HG03354 (cell line): ENCODE measurements around the gene NRXN3.

Source experiments
- ATAC-seq: cut with Tn5 transposase; IDR thresholded peaks from one replicate; pipeline ENCODE4 v1.9.1; 2021; ENCODE audit warnings: mild to moderate bottlenecking; ENCODE audit not compliant: unreplicated experiment, poor library complexity, severe bottlenecking

Gene NRXN3

DNA sequence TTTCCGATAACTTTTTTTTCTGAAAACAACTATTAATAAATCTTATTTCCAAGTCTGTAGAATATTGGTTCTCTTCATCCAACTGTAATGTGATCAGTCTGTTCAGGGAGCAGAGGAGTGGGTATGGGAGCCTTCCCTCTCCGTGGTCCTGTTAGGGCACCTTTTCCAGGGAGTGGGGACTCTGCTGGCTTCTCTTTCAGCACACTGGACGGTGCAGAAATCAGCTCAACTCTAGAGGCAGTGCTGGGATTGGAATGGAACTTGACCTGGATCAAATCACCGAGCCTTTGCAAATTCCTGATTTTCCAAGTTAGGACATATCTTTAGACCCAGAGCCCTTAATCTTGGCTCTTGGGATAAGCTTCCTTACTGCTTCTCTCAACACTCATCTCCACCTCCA is 1410.7 kb downstream of the NRXN3 start:
- no peak for ATAC-seq

DNA sequence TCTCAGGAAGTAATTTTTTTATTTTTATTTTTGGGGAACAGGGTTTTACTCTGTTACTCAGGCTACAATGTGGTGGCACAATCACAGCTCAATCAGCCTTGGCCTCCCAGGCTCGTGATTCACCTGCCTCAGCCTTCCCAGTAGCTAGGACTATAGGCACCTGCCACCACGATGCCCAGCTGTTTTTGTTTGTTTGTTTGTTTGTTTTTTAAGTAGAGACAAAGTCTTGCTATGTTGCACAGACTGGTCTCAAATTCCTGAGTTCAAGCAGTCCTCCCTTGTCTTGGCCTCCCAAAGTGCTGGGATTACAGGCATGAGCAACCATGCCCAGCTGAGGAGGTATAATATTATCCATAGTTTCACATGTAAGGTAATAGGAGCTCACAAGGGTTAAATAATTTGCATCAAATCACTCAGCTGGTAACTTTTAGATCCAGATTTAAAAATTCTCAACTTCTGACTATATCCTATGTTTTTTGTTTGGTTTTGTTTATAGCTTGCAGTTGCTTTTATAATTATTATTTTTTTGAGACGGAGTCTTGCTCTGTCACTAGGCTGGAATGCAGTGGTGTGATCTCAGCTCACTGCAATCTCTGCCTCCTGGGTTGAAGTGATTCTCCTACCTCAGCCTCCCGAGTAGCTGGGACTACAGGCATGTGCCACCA is 1411.9 kb downstream of the NRXN3 start:
- ATAC-seq: no peak

GRCh38 chr14:79583738-79584408 is 1413.7 kb downstream of the NRXN3 start:
- ATAC-seq: no peak

DNA sequence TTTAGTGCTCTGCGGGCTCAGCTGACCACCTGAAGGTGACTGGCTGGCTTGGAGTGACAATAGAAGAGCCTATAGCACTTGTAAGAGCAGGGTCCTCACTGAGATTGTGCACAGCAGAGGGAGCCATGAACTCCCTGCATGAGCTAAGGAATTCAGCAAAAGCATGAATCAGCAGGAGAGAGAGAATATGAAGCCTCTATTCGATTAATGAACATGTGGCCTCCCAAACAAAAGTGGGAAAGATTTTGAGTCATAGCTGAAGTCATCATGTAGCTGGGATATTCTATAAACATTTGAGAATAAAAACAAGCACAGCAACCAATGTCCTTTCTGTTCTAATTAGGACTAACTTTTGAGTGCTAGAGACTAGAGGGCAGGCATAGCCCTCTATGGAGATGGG is 1414.5 kb downstream of the NRXN3 start:
- ATAC-seq: no peak

- ATAC-seq: no peak
Measured at GRCh38 chr14:79585845-79586244, 1415.7 kb downstream of the NRXN3 start.

- ATAC-seq: no peak
Measured at GRCh38 chr14:79586416-79586815, 1416.2 kb downstream of the NRXN3 start.

DNA sequence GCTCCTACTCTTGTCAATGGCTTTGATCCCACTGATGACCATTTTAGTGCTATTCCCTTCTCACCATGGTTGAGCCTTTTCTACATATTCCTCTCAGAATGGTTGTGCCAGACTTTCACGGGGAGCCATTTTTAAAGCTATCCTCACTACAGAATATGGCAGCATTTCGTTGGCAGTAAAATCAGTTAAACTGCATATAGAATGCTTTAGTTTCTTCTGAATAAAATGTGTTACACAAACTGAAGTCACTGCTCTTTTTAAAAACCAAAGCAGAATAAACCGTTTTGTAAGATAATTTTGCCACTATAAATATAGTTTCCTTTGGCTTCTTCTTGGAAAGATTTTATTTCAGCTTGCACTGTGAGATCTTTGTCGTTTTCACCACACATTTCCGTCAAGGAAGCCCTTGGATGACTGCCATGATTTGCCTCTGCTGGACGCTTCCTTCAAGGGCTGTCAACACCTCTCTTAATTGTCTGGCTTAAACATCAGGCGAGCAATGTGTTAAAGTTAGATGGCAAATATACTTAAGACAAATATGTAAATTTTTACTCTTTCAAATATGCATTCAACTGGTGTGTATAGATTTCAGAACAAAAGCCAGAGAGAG is 1416.9 kb downstream of the NRXN3 start:
- ATAC-seq: no peak

- no peak for ATAC-seq
Measured at GRCh38 chr14:79587875-79588274, 1417.7 kb downstream of the NRXN3 start.

DNA sequence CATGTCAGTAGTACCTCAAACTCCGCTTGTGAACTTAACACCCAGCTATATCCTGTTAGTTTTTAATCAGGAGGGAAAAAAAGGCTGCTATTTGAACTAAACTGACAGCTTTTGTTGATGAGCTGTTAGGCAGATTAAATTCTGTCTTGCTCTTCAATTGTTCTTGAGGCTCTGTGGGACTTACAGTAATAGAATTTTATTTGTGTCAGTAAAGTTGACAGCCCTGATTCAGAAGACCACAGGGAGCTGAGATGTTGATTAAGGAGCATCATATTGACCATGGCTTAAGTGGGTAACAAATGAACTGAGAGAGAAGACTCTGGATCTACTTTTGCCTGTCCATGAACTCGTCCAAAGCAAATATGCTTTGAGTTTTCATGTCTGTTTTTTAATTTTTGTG is 1418.2 kb downstream of the NRXN3 start:
- ATAC-seq: no peak

GRCh38 chr14:79596551-79596950 is 1426.4 kb downstream of the NRXN3 start:
- no peak for ATAC-seq

DNA sequence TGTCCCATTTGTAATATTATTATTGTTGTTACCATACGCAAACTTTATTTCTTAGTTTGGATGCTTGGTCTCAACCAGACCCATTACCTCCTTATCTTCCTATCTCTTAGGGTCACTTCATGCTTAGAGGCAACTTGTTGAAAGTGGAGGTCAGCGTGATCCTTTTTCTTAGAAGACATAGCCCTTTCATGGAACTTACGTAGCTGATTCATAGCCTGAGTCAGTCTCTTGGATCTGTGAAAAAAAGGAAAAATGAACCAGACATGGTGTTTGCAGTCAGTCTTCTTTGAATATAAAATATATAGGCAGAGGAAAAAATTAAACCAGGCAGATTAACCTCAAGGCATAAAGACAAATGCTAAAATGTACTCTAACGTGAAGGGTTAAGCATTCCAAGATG is 1427.4 kb downstream of the NRXN3 start:
- ATAC-seq: no peak

DNA sequence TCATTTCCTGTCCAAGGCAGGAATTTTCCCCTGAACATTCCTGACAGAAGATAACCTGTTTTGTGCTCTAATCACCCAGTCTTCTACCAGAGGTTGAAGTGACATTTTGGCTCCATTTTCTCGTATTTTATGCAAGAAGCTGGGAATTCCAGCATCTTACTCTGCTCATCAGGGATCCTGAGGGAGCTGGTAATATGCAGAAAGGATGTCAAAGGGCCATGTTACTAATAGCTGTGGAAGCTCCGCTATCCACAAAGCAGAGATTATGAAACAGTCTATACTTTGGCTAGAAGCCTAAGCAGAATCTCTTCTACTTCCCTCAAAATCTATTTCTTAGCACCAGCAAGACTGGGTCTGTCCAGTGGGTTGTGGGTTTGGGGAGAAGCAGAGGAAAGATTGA is 1428.2 kb downstream of the NRXN3 start:
- no peak for ATAC-seq

GRCh38 chr14:79599239-79599638 is 1429.1 kb downstream of the NRXN3 start:
- no peak for ATAC-seq

DNA sequence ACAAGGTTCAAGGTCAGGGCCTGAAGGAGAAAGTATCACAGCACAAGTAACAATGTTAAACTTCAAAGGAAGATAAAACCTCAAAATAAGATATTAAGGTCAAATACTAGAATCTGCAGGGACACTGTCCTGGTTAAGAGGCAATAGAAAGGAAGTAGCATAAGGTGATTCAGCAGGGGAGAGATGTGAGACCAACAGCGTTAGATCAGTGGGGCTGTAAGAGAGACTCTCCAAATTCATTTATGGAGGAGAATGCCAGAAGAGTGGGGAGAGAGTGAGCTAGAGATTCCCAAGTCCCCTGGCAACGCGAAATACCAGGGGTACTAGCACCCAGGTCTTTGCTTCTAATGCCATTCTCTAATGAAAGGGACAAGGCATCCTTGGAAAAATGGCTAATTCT is 1430.2 kb downstream of the NRXN3 start:
- no peak for ATAC-seq

GRCh38 chr14:79601579-79601978 is 1431.4 kb downstream of the NRXN3 start:
- no peak for ATAC-seq

DNA sequence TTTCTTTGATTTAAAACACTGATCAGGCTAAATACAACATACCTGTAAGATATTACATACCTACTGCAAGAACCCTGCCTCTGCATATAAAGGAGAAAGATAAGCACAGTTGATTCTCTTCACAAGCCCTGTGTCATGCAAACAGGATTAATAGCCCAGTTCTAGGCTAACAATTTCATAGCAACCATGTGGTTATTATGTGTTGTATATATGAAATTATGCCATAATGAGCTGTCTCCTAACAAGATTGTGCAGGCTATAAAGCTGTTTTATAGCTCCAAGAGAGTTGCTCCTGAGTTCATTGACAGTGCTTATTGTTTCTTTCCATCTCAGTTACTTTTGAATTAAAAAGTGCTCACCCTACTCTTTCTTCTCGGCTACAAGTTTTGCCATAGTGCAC is 1431.9 kb downstream of the NRXN3 start:
- no peak for ATAC-seq

DNA sequence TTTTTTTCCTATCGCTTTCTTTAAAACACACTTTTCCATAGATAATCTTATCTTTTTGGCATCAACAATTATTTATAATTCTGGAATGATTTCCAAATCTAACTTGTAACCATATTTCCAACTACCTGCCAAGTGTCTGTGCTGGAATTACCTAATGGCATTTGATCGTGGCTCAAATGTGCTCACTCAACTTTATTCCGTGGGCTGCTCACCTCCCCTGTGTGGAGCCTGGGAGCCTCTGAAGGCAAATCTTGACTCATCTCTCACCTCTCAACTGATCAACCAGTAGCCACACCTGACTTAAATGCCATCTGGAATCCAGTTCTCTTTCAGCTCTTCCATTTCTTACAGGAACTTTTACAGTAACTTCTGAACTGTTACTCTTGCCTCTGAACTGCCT is 1432.6 kb downstream of the NRXN3 start:
- ATAC-seq: no peak

DNA sequence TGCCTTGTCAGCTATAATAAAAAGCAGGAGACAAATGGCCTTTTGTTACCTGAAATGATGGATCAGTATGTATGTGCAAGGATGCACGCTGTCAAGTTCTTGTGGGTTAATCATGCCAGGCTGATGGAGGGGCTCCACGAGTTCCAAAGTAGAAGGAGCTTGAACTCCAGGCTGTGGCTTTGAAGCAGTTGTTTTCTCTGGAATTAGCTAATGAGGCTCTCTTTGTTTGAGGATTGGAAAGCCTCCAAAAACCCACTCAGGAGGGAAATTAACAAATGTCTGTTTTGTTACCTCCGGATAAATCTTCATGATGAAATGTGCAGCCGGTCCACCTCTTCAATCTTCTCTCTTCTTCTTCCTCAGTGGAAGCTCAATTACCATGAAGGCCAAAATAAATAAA is 1435.7 kb downstream of the NRXN3 start:
- no peak for ATAC-seq

DNA sequence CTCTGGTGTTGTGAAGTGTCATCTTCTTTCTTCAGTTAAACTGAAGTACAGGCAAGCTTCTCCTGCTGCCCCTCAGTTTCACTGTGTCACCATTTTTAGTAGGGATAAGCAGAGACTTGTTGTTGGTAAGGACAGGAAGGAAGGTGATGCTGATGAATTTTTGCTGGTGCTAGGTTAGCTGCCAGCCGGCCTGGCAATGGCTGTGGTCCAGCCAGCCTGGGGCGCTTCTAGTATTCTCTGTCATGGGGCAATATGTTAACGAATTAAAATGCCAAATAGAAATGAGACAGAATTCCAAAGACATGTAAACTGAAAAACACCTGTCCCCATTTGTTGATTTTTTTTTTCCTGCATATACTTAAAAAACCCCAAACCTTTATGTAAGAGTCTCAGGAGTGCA is 1438.3 kb downstream of the NRXN3 start:
- ATAC-seq: no peak

GRCh38 chr14:79613625-79614024 is 1443.5 kb downstream of the NRXN3 start:
- no peak for ATAC-seq

- no peak for ATAC-seq
Measured at GRCh38 chr14:79614448-79614847, 1444.3 kb downstream of the NRXN3 start.
